Uterus (tissue), 4 donors: ENCODE data around the gene STMND1. TPM values are rescaled to one million over a fixed set of nuclear protein-coding genes. Genes with fewer than 3 reads are reported as not detected.

Experiments
- DNase-seq, 2 donors: peaks; one replicate each; pipeline ENCODE4 v3.0.0-alpha.2; 2019 to 2020
- H3K27ac ChIP-seq, 2 donors: fragments of 200-600 bp; sonication (generic); 1 replicate in 1 of 2; 2 replicates in 1 of 2; pipeline ENCODE4 v1.5.1; 2016 to 2018
- H3K27me3 ChIP-seq, 2 donors: fragments of 200-600 bp; sonication (generic); one replicate each; pipeline ENCODE4 v1.5.1; 2018 to 2019; ENCODE audit warnings: control low read depth in 1 of 2
- H3K36me3 ChIP-seq, 2 donors: fragments of 200-600 bp; sonication (generic); one replicate each; pipeline ENCODE4 v1.5.1; 2019; ENCODE audit warnings: control low read depth in 1 of 2
- H3K4me1 ChIP-seq, 2 donors: fragments of 200-600 bp; sonication (generic); one replicate each; pipeline ENCODE4 v1.5.1; 2018 to 2019; ENCODE audit warnings: control low read depth in 1 of 2
- H3K4me3 ChIP-seq, 2 donors: fragments of 200-600 bp; sonication (generic); 1 replicate in 1 of 2; 2 replicates in 1 of 2; pipeline ENCODE4 v1.5.1; 2018 to 2019; ENCODE audit warnings: mild to moderate bottlenecking in 1 of 2
- H3K9me3 ChIP-seq, 2 donors: fragments of 200-600 bp; sonication (generic); one replicate each; pipeline ENCODE4 v1.5.1; 2019; ENCODE audit warnings: control low read depth in 1 of 2
- CTCF ChIP-seq, 4 experiments: fragments of 200-600 bp in 2 of 4; fragments of 450-650 bp in 2 of 4; sonication (generic) in 2 of 4; IDR thresholded peaks; one replicate each; pipeline ENCODE4 v1.5.1; 2016 to 2019; ENCODE audit warnings: antibody characterized with exemption in 4 of 4, mild to moderate bottlenecking in 2 of 4, moderate library complexity in 1 of 4
- POLR2A ChIP-seq, 2 donors: fragments of 450-650 bp; IDR thresholded peaks; one replicate each; pipeline ENCODE4 v1.6.1; 2016; ENCODE audit warnings: antibody characterized with exemption in 2 of 2, mild to moderate bottlenecking in 1 of 2, moderate library complexity in 1 of 2
- intact Hi-C: fragments of 100-400 bp; cut with DNase I; formaldehyde crosslinking; loops from one replicate; pipeline ENCODE4 v1.15.1; 2023; ENCODE audit warnings: low total_unique reads
- total RNA-seq, 4 donors: library from RNA; depleted of rRNA in 3 of 4; stranded (reverse); fragments of >200 nt in 3 of 4; gene quantifications; one replicate each; pipeline versions ENCODE4 v1.1.0 to v1.2.4, GENCODE V29; 2014 to 2023
- donor health status: DM: yes; HTN: yes; CAD: no.

STMND1 gene
- total RNA-seq, 4 donors from 2014 or later = 1.4 TPM; not detected in 3

- no peaks in the 10 kb centered on the region for H3K27me3 ChIP-seq
- DNase-seq = no peak
- no peaks in the 10 kb centered on the region for H3K4me1 ChIP-seq
- H3K27ac ChIP-seq = no peak overlapping the region
- H3K4me3 ChIP-seq = no peak overlapping the region
- TF ChIP-seq CTCF (IDR thresholded peaks at IDR 0.05) (no peak), POLR2A (IDR thresholded peaks at IDR 0.05) (no peak)
- H3K9me3 ChIP-seq = no peaks in the 10 kb centered on the region
- H3K36me3 ChIP-seq = no peaks in the 10 kb centered on the region
- intact Hi-C loops = no loop called here
Measured at GRCh38 chr6:17081273-17081672, 20.6 kb upstream of the STMND1 start.

GRCh38 chr6:17081860-17082508 is 19.9 kb upstream of the STMND1 start:
- no peaks in the 10 kb centered on the region for H3K9me3 ChIP-seq
- intact Hi-C loops = no loop called here

GRCh38 chr6:17083397-17083796 is 18.5 kb upstream of the STMND1 start:
- no peaks in the 10 kb centered on the region for H3K36me3 ChIP-seq
- TF ChIP-seq POLR2A (IDR thresholded peaks at IDR 0.05) = no peak
- TF ChIP-seq CTCF (IDR thresholded peaks at IDR 0.05) = no peak
- H3K4me3 ChIP-seq = no peak overlapping the region
- DNase-seq = no peak
- no peaks in the 10 kb centered on the region for H3K9me3 ChIP-seq
- H3K27me3 ChIP-seq = no peaks in the 10 kb centered on the region
- H3K27ac ChIP-seq = no peak overlapping the region
- H3K4me1 ChIP-seq = no peaks in the 10 kb centered on the region
- intact Hi-C loops = no loop called here

More at GRCh38 chr6:17081860-17082508, 19.9 kb upstream of the STMND1 start:
- TF ChIP-seq CTCF (IDR thresholded peaks at IDR 0.05) (no peak), POLR2A (IDR thresholded peaks at IDR 0.05) (no peak)
- Histone ChIP-seq H3K4me3 (no peak overlapping the region), H3K27ac (no peak overlapping the region), H3K36me3 (no peaks in the 10 kb centered on the region), H3K4me1 (no peaks in the 10 kb centered on the region), H3K27me3 (no peaks in the 10 kb centered on the region)
- no peak for DNase-seq

- no peaks in the 10 kb centered on the region for H3K9me3 ChIP-seq
- no peak for TF ChIP-seq POLR2A (IDR thresholded peaks at IDR 0.05)
- TF ChIP-seq CTCF (IDR thresholded peaks at IDR 0.05) = peak; percentile 56 to 77 (median 64)
- H3K4me1 ChIP-seq = no peaks in the 10 kb centered on the region
- intact Hi-C loops = no loop called here
- peak; percentile 35 to 62 for DNase-seq
- no peak overlapping the region for H3K27ac ChIP-seq
- no peaks in the 10 kb centered on the region for H3K36me3 ChIP-seq
- H3K4me3 ChIP-seq = no peak overlapping the region
- H3K27me3 ChIP-seq = no peaks in the 10 kb centered on the region
Measured at GRCh38 chr6:17086469-17086868, 15.4 kb upstream of the STMND1 start.

- DNase-seq = no peak
- TF ChIP-seq CTCF (IDR thresholded peaks at IDR 0.05) (no peak), POLR2A (IDR thresholded peaks at IDR 0.05) (no peak)
- Histone ChIP-seq H3K4me1 (no peaks in the 10 kb centered on the region), H3K27me3 (no peaks in the 10 kb centered on the region), H3K9me3 (no peaks in the 10 kb centered on the region), H3K4me3 (no peak overlapping the region), H3K36me3 (no peaks in the 10 kb centered on the region), H3K27ac (no peak overlapping the region)
- intact Hi-C loops = no loop called here
Measured at GRCh38 chr6:17088091-17088611, 13.7 kb upstream of the STMND1 start.
